A673 (cell line): ENCODE results near the gene HEXD. TPM values are rescaled to one million over a fixed set of nuclear protein-coding genes. Genes with fewer than 3 reads are reported as not detected.

Source experiments
- BruUV-seq: library from RNA; stranded (reverse); fragments of 400-500 nt; replicated peaks from 2 replicates; lab custom pipeline; 2021; lab: Mats Ljungman, UMichigan
- CTCF ChIA-PET: fragments of 300-600 bp; sonication (Branson Sonifier 250); formaldehyde crosslinking; loops from one replicate; lab custom pipeline; 2022; ENCODE audit warnings: antibody characterized with exemption; lab: Charles Lee
- POLR2A ChIA-PET: fragments of 300-600 bp; sonication (Branson Sonifier 250); formaldehyde crosslinking; loops from one replicate; lab custom pipeline; 2022; ENCODE audit warnings: antibody characterized with exemption; ENCODE audit not compliant: low non-redundant PET; lab: Charles Lee
- DNase-seq: peaks from one replicate; pipeline ENCODE4 v3.0.0-alpha.2; 2015; ENCODE audit warnings: low spot score
- H3K27ac ChIP-seq: fragments of 200-600 bp; sonication (generic); 2 replicates; pipeline ENCODE4 v1.5.1; 2016; ENCODE audit warnings: mixed run types, low read depth, mild to moderate bottlenecking, mixed read lengths, antibody characterized with exemption, low read length; ENCODE audit not compliant: poor library complexity, severe bottlenecking
- H3K27me3 ChIP-seq: fragments of 200-600 bp; sonication (generic); replicated peaks from 2 replicates; pipeline ENCODE4 v1.6.1; 2017; ENCODE audit warnings: mixed run types, low read depth, mild to moderate bottlenecking, mixed read lengths, antibody characterized with exemption, low read length; ENCODE audit not compliant: insufficient read depth, poor library complexity
- H3K36me3 ChIP-seq: fragments of 200-600 bp; sonication (generic); 2 replicates; pipeline ENCODE4 v1.6.1; 2016; ENCODE audit warnings: mixed run types, mild to moderate bottlenecking, mixed read lengths, antibody characterized with exemption, low read length; ENCODE audit not compliant: insufficient read depth, poor library complexity, severe bottlenecking
- H3K4me1 ChIP-seq: fragments of 200-600 bp; sonication (generic); 2 replicates; pipeline ENCODE4 v1.6.1; 2017; ENCODE audit warnings: mixed run types, mild to moderate bottlenecking, mixed read lengths, antibody characterized with exemption, low read length; ENCODE audit not compliant: insufficient read depth, poor library complexity, severe bottlenecking
- H3K4me3 ChIP-seq: fragments of 200-600 bp; sonication (generic); 2 replicates; pipeline ENCODE4 v1.5.1; 2016; ENCODE audit warnings: low read depth, mixed run types, mild to moderate bottlenecking, mixed read lengths, low read length; ENCODE audit not compliant: poor library complexity, severe bottlenecking
- H3K9me3 ChIP-seq: fragments of 200-600 bp; sonication (generic); 2 replicates; pipeline ENCODE4 v1.6.1; 2016; ENCODE audit warnings: mixed run types, low read depth, mild to moderate bottlenecking, mixed read lengths, antibody characterized with exemption, low read length; ENCODE audit not compliant: poor library complexity, severe bottlenecking
- CTCF ChIP-seq: fragments of 300-800, 200-600 bp; sonication (generic); conservative IDR thresholded peaks from 2 replicates; pipeline ENCODE4 v1.5.1; 2017; ENCODE audit warnings: low read depth, mild to moderate bottlenecking, antibody characterized with exemption, low read length, moderate library complexity, mixed read lengths
- EZH2 ChIP-seq: fragments of 200-600 bp; sonication (generic); IDR thresholded peaks from 2 replicates; pipeline ENCODE4 v1.6.1; 2017; ENCODE audit warnings: borderline replicate concordance, low read depth, mild to moderate bottlenecking, mixed read lengths, antibody characterized with exemption, low read length; ENCODE audit not compliant: poor library complexity, severe bottlenecking
- intact Hi-C: fragments of 100-400 bp; cut with micrococcal nuclease; formaldehyde crosslinking; loops from one replicate; pipeline ENCODE4 v1.10.0; 2022; ENCODE audit not compliant: unreplicated experiment
- total RNA-seq: library from RNA; stranded (reverse); gene quantifications from 2 replicates; pipeline ENCODE4 v1.2.3, GENCODE V29; 2021

HEXD gene
- total RNA-seq, 1 experiment from 2014 or later = 20.1 TPM

GRCh38 chr17:82382933-82383255 lies 35.3 kb upstream of the HEXD start:
- no peaks in the 10 kb centered on the region for H3K9me3 ChIP-seq
- no peak for DNase-seq
- BruUV-seq = no TSS peak
- H3K4me1 ChIP-seq = peaks cover 6% of the 10 kb centered on the region
- H3K27me3 ChIP-seq = no peaks in the 10 kb centered on the region
- no peak overlapping the region for H3K4me3 ChIP-seq
- intact Hi-C loops = no loop called here
- H3K27ac ChIP-seq = no peak overlapping the region
- no peaks in the 10 kb centered on the region for H3K36me3 ChIP-seq
- CTCF ChIA-PET = no interaction called here
- no peak for TF ChIP-seq EZH2
- POLR2A ChIA-PET = no interaction called here

- H3K27me3 ChIP-seq = no peaks in the 10 kb centered on the region
- CTCF ChIA-PET = no interaction called here
Observed at GRCh38 chr17:82383411-82383810, 34.7 kb upstream of the HEXD start.

GRCh38 chr17:82384051-82384729 lies 34.0 kb upstream of the HEXD start:
- no peak for DNase-seq
- ChIA-PET CTCF (no interaction called here), POLR2A (no interaction called here)
- Histone ChIP-seq H3K36me3 (no peaks in the 10 kb centered on the region), H3K4me1 (peaks cover 6% of the 10 kb centered on the region), H3K9me3 (no peaks in the 10 kb centered on the region), H3K27ac (no peak overlapping the region), H3K27me3 (no peaks in the 10 kb centered on the region), H3K4me3 (no peak overlapping the region)
- intact Hi-C loops = no loop called here
- no peak for TF ChIP-seq CTCF
- TF ChIP-seq EZH2 = no peak
- BruUV-seq = no TSS peak

More at GRCh38 chr17:82383411-82383810, 34.7 kb upstream of the HEXD start:
- Histone ChIP-seq H3K36me3 (no peaks in the 10 kb centered on the region), H3K4me3 (no peak overlapping the region), H3K4me1 (peaks cover 6% of the 10 kb centered on the region), H3K27ac (no peak overlapping the region), H3K9me3 (no peaks in the 10 kb centered on the region)
- DNase-seq = no peak
- no peak for TF ChIP-seq CTCF
- TF ChIP-seq EZH2 = no peak
- intact Hi-C loops = no loop called here
- BruUV-seq = no TSS peak
- POLR2A ChIA-PET = no interaction called here
